HG03521 (cell line): Measurements from ENCODE around the gene EME2.

Experiments used
- ATAC-seq: cut with Tn5 transposase; IDR thresholded peaks from one replicate; pipeline ENCODE4 v1.9.1; 2021; ENCODE audit warnings: mild to moderate bottlenecking, moderate library complexity; ENCODE audit not compliant: unreplicated experiment

EME2 gene

GRCh38 chr16:1745181-1745899 lies 27.3 kb upstream of the EME2 start:
- ATAC-seq = no peak

GRCh38 chr16:1745900-1746692 lies 26.5 kb upstream of the EME2 start:
- no peak for ATAC-seq

- no peak for ATAC-seq
Observed at GRCh38 chr16:1746693-1747195, 25.9 kb upstream of the EME2 start.

GRCh38 chr16:1747934-1748333 lies 24.7 kb upstream of the EME2 start:
- no peak for ATAC-seq

GRCh38 chr16:1749152-1750117 lies 23.2 kb upstream of the EME2 start:
- ATAC-seq = no peak

GRCh38 chr16:1751946-1752345 lies 20.7 kb upstream of the EME2 start:
- no peak for ATAC-seq

GRCh38 chr16:1752853-1753252 lies 19.8 kb upstream of the EME2 start:
- ATAC-seq = no peak

GRCh38 chr16:1754204-1754603 lies 18.4 kb upstream of the EME2 start:
- no peak for ATAC-seq

- no peak for ATAC-seq
Observed at GRCh38 chr16:1757714-1758461, 14.7 kb upstream of the EME2 start.

- ATAC-seq = no peak
Observed at GRCh38 chr16:1758923-1759322, 13.7 kb upstream of the EME2 start.

GRCh38 chr16:1759511-1759910 lies 13.1 kb upstream of the EME2 start:
- no peak for ATAC-seq

GRCh38 chr16:1760911-1761310 lies 11.7 kb upstream of the EME2 start:
- no peak for ATAC-seq

GRCh38 chr16:1761751-1762150 lies 10.9 kb upstream of the EME2 start:
- no peak for ATAC-seq

GRCh38 chr16:1762196-1762878 lies 10.3 kb upstream of the EME2 start:
- ATAC-seq = no peak

GRCh38 chr16:1762879-1763520 lies 9.6 kb upstream of the EME2 start:
- no peak for ATAC-seq

GRCh38 chr16:1763521-1764511 lies 8.8 kb upstream of the EME2 start:
- ATAC-seq = no peak

GRCh38 chr16:1764971-1765370 lies 7.6 kb upstream of the EME2 start:
- no peak for ATAC-seq

- no peak for ATAC-seq
Observed at GRCh38 chr16:1765826-1766225, 6.8 kb upstream of the EME2 start.
